K562 (cell line): ENCODE data around the gene HELT. TPM values are rescaled to one million over a fixed set of nuclear protein-coding genes. Genes with fewer than 3 reads are reported as not detected.

Experiments used
- ATAC-seq: fragments of 200-7000 bp; cut with Tn5 transposase; 3 replicates; pipeline ENCODE4 v1.9.1; 2020; ENCODE audit warnings: moderate library complexity
- BruUV-seq: library from RNA; stranded (reverse); fragments of 400-500 nt; replicated peaks from 2 replicates; lab custom pipeline; 2021; lab: Mats Ljungman, UMichigan
- CTCF ChIA-PET: fragments of 300-600 bp; formaldehyde crosslinking; extraction: SDS; loops from one replicate; lab custom pipeline; 2021; ENCODE audit warnings: low intra/inter-chr PET ratio; lab: Yijun Ruan, JAX
- POLR2A ChIA-PET: fragments of 300-600, 350-650 bp; sonication (Branson Sonifier 250); formaldehyde crosslinking; extraction: SDS; loops from one replicate; lab custom pipeline; 2021; ENCODE audit warnings: antibody characterized with exemption, inconsistent platforms; lab: Yijun Ruan, JAX
- DNase-seq, 4 experiments: peaks; one replicate each; pipeline versions ENCODE4 v3.0.0 to v3.0.0-alpha.2; 2011 to 2018; ENCODE audit warnings: low spot score in 3 of 4, mixed read lengths in 3 of 4; ENCODE audit errors: extremely low read depth in 1 of 4
- FAIRE-seq: peaks from 2 replicates; lab custom pipeline; 2011; peaks lifted over from hg19 to GRCh38; lab: Jason Lieb, UNC
- H2AFZ ChIP-seq: 2 replicates; pipeline ENCODE4 v1.6.0; 2011; ENCODE audit warnings: low read depth, low read length, control low read depth, inconsistent platforms
- H3K27ac ChIP-seq: fragments of 200-600 bp; 3 replicates; pipeline ENCODE4 v1.8.0; 2011; ENCODE audit warnings: low read depth, mild to moderate bottlenecking, control low read depth, inconsistent platforms, low read length, moderate library complexity, mixed read lengths; ENCODE audit errors: extremely low read depth
- H3K27me3 ChIP-seq, 2 experiments: fragments of 300-600 bp in 1 of 2; 2 replicates in 1 of 2; 3 replicates in 1 of 2; pipeline versions ENCODE4 v1.6.0 to v1.8.0; 2011; ENCODE audit warnings: inconsistent platforms in 2 of 2, low read length in 2 of 2, mild to moderate bottlenecking in 1 of 2, mixed read lengths in 1 of 2, moderate library complexity in 1 of 2; ENCODE audit not compliant: control insufficient read depth in 2 of 2, insufficient read depth in 2 of 2
- H3K36me3 ChIP-seq: fragments of 300-600 bp; 3 replicates; pipeline ENCODE4 v1.8.0; 2011; ENCODE audit warnings: mild to moderate bottlenecking, low read length, inconsistent platforms; ENCODE audit not compliant: control insufficient read depth, insufficient read depth
- H3K4me1 ChIP-seq, 2 experiments: fragments of 200-600 bp in 1 of 2; replicated peaks in 1 of 2; 2 replicates in 1 of 2; 3 replicates in 1 of 2; pipeline versions ENCODE4 v1.5.1 to v1.8.0; 2011; ENCODE audit warnings: inconsistent platforms in 2 of 2, low read length in 2 of 2, mild to moderate bottlenecking in 1 of 2, mixed read lengths in 1 of 2, moderate library complexity in 1 of 2; ENCODE audit not compliant: control insufficient read depth in 2 of 2, insufficient read depth in 2 of 2
- H3K4me2 ChIP-seq: 2 replicates; pipeline ENCODE4 v1.6.1; 2011; ENCODE audit warnings: low read length, control low read depth, inconsistent platforms, mixed read lengths; ENCODE audit not compliant: insufficient read depth
- H3K4me3 ChIP-seq: fragments of 200-600 bp; sonication (generic), shearing (Covaris generic); 2 replicates; pipeline ENCODE4 v1.5.1; 2016; ENCODE audit warnings: control low read depth, inconsistent platforms
- H3K79me2 ChIP-seq: fragments of 200-600 bp; 3 replicates; pipeline ENCODE4 v1.8.0; 2011; ENCODE audit warnings: low read length, inconsistent platforms; ENCODE audit not compliant: control insufficient read depth, insufficient read depth
- H3K9ac ChIP-seq, 2 experiments: 2 replicates each; pipeline versions ENCODE4 v1.6.0 to v1.6.1; 2011; ENCODE audit warnings: low read depth in 2 of 2, low read length in 2 of 2, control low read depth in 1 of 2, inconsistent platforms in 1 of 2, mild to moderate bottlenecking in 1 of 2, mixed read lengths in 1 of 2; ENCODE audit not compliant: insufficient read depth in 1 of 2
- H3K9me1 ChIP-seq: one replicate; pipeline ENCODE4 v1.6.0; 2011; ENCODE audit warnings: inconsistent platforms, mild to moderate bottlenecking, low read length, moderate library complexity; ENCODE audit not compliant: control insufficient read depth, insufficient read depth
- H3K9me3 ChIP-seq: replicated peaks from 2 replicates; pipeline ENCODE4 v1.5.1; 2011; ENCODE audit warnings: low read depth, low read length, inconsistent platforms; ENCODE audit not compliant: control insufficient read depth, insufficient read depth
- H4K20me1 ChIP-seq: replicated peaks from 2 replicates; pipeline ENCODE4 v1.6.1; 2011; ENCODE audit warnings: low read length, inconsistent platforms, mixed read lengths; ENCODE audit not compliant: control insufficient read depth, insufficient read depth
- BDP1 ChIP-seq: IDR thresholded peaks from 3 replicates; pipeline ENCODE4 v1.6.1; 2011; ENCODE audit not compliant: insufficient read length, insufficient read depth
- BHLHE40 ChIP-seq: IDR thresholded peaks from 2 replicates; pipeline ENCODE4 v1.6.1; 2011; ENCODE audit warnings: low read length, improper control_type of control experiment
- E2F6 ChIP-seq, 2 experiments: IDR thresholded peaks; 2 replicates each; pipeline ENCODE4 v1.6.1; 2011; ENCODE audit warnings: borderline replicate concordance in 1 of 2, control low read depth in 1 of 2, low read depth in 1 of 2, low read length in 1 of 2, mild to moderate bottlenecking in 1 of 2, mixed read lengths in 1 of 2, moderate library complexity in 1 of 2; ENCODE audit not compliant: insufficient read depth in 1 of 2, insufficient read length in 1 of 2, poor library complexity in 1 of 2, severe bottlenecking in 1 of 2; ENCODE audit errors: extremely low read depth in 1 of 2
- ID3 ChIP-seq, 2 experiments: fragments of 250-450 bp in 1 of 2; fragments of 450-650 bp in 1 of 2; sonication (Bioruptor Pico) in 1 of 2; IDR thresholded peaks; 2 replicates each; pipeline versions ENCODE4 v1.6.1 to v1.8.0; 2016 to 2021; ENCODE audit warnings: mild to moderate bottlenecking in 2 of 2, moderate library complexity in 2 of 2, missing compliant biosample characterization in 1 of 2, missing genetic modification characterization in 1 of 2
- MCM3 ChIP-seq: fragments of 450-650 bp; IDR thresholded peaks from 2 replicates; pipeline ENCODE4 v1.6.1; 2016
- NEUROD1 ChIP-seq: fragments of 150-350 bp; IDR thresholded peaks from 2 replicates; pipeline ENCODE4 v1.6.1; 2014; ENCODE audit warnings: borderline replicate concordance, low read length, low read depth; ENCODE audit not compliant: partially characterized antibody
- OTX1 ChIP-seq: fragments of 450-650 bp; formaldehyde crosslinking; IDR thresholded peaks from 2 replicates; pipeline ENCODE4 v1.4.0; 2022; ENCODE audit warnings: mild to moderate bottlenecking
- POLR2G ChIP-seq: fragments of 200-400 bp; formaldehyde crosslinking; IDR thresholded peaks from 2 replicates; pipeline ENCODE4 v1.6.1; 2017; ENCODE audit warnings: low read depth, mild to moderate bottlenecking, antibody characterized with exemption, low read length, moderate library complexity
- SIRT6 ChIP-seq: IDR thresholded peaks from one replicate; pipeline ENCODE4 v1.6.1; 2012; ENCODE audit warnings: low read depth, mild to moderate bottlenecking, control low read depth, inconsistent platforms, low read length, moderate library complexity
- ZNF140 ChIP-seq: fragments of 250-450 bp; sonication (Bioruptor Pico); IDR thresholded peaks from 2 replicates; pipeline ENCODE4 v1.8.0; 2021; ENCODE audit warnings: moderate library complexity, mild to moderate bottlenecking, inconsistent platforms
- ZNF780A ChIP-seq: fragments of 250-450 bp; sonication (Bioruptor Pico); IDR thresholded peaks from 2 replicates; pipeline ENCODE4 v1.5.0; 2021; ENCODE audit warnings: mild to moderate bottlenecking
- WGBS: fragments of 100-300 bp; shearing (Covaris generic); methylation state at CpG from one replicate; pipeline ENCODE4 v1.1.6; 2016; ENCODE audit warnings: low coverage, mixed read lengths; ENCODE audit not compliant: insufficient coverage; ENCODE audit errors: missing lambda C conversion rate; 5-methylcytosine and 5-hydroxymethylcytosine counted together
- in situ Hi-C: fragments of 300-500 bp; cut with MboI; formaldehyde crosslinking; loops from 4 replicates; pipeline ENCODE4 v1.15.0; 2018; ENCODE audit warnings: inconsistent platforms, mixed read lengths
- intact Hi-C: fragments of 100-400 bp; cut with micrococcal nuclease; formaldehyde crosslinking; loops from 2 replicates; pipeline ENCODE4 v1.14.2; 2022
- polyA plus RNA-seq, 8 experiments: library from polyadenylated mRNA; depleted of rRNA in 4 of 8; stranded (reverse) in 5 of 8; unstranded in 3 of 8; fragments of >200 nt; fragmentation: Nextera tagmentation in 2 of 8; fragmentation: Illumina TruSeq in 1 of 8; extraction: Ambion mirVana in 2 of 8; extraction: Trizol in 1 of 8; gene quantifications; 2 replicates each; pipeline versions ENCODE4 v1.2.1 to v1.2.3, GENCODE V29; 2011 to 2014; ENCODE audit warnings: inconsistent platforms in 1 of 8, missing spikeins in 1 of 8
- total RNA-seq, 7 experiments: library from RNA; depleted of rRNA in 6 of 7; stranded (reverse); fragments of >200 nt in 6 of 7; fragmentation: Illumina TruSeq in 2 of 7; extraction: Trizol in 2 of 7; gene quantifications; 2 replicates each; pipeline versions ENCODE4 v1.2.1 to v1.2.3, GENCODE V29; 2011 to 2021; ENCODE audit warnings: low replicate concordance in 1 of 7
- TF ChIP-seq, protein P1 (sequence below): fragments of 250-450 bp; sonication (Bioruptor Pico); IDR thresholded peaks from 2 replicates; pipeline ENCODE4 v1.5.0; 2021; ENCODE audit warnings: mild to moderate bottlenecking, moderate library complexity

The HELT gene
- total and polyA plus RNA-seq, 9 of the 15 experiments (the other 6 are each of a cell fraction or from before 2014, with no cell fraction given): not detected

DNA sequence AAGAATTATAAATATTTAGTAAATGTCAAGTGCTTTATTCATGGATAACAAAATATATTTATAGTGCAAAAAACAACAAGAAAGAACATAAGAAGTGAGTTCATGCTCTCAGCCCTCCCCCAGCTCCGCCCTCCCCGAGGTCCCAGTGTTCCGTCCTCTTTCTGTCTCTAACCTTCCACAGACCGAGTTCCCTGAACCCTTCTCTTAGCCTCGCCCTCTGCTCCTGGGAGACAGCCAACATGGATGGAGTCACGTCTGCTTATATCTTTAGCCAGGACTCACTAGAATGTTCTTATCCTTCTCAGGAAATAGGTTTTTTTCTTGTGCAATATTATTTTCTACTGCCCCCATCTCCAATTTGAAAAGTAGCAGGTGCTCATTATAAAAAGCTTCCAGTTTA lies 40.1 kb upstream of the HELT start (continued):
- TF ChIP-seq, protein P1, sequence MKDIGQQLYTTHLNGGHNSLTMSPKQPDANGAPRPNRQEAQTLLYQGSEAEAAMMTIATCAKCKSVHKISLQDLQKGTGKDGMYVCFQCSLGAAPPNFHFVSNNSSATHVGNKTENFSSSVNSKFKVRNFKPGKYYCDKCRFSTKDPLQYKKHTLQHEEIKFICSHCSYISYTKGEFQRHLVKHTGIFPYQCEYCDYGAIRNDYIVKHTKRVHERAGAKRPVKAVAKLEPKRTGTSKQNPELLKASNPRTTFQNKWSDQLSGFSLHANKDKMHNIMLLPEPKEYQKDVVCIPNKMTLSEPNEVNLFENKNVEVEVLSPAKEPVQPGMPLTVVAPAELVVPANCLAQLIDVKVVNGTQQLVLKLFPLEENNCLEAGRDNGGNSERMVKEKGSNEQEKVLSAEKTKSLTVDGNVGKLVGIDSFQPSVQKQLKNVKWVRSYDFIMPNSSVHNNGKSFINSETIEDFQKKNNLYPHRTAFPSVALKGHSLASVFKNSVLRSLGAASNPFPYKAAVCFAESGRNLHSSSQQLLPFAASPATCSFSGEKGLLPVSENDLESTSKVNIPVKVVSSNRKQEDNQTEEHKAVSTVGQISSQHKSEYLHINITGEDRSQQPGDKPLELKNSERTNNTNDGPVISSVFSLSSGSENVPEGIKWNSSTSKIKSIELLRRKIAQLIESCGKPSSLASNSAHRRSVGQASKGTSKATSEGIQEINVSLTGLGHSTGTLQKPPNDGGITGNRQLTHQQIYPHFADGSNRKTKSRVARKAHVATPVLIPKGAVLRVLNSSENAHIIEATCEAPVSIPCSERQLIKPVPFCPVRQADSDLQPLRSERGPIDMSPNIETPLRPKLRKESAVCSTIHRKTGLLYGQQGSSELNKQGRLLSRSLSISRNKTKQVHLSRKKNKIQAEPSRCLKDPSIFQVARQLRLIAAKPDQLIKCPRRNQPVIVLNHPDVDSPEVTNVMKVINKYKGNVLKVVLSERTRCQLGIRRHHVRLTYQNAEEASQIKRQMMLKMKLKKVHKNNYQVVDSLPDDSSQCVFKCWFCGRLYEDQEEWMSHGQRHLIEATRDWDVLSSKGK (CRISPR knock-in tag): no peak
- TF ChIP-seq, all 486 proteins: peak for 0

DNA sequence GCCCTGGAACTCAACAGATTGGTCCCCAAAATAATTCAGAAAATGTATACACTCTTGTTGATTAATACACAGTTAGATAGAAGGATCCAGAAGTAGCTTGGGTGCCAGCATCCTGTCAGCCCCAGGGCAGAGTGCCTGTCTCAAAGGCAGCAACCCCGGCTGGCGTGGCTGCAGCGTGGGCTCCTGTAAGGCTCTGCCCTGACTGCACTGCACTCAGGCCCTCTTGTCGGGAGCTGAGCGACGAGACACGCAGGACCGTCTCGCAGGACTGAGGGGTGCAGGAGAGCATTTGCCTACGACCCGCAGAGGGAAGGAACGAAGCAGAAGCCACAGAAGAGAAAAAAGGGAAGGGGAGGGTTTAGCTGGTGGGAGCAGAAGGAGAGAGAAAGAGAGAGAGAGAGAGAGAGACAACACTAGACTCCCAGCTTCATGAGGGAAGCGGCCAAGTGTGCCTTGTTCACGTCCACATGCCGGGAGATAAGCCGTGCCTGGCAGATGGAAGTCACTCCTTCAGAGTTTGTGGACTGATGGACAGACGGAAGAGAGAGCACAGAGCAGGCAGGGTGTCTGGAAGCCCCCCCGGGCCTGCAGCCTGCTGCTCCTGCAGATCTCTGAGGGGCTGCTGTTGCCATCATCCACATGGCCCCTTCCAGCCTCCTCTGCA lies 38.7 kb upstream of the HELT start:
- POLR2A ChIA-PET: interaction anchor here (0.7 to 1.0 kb wide), 2 partner anchors 9 to 59 kb away, joined by 3 read pairs; no protein-coding TSS in a partner anchor
- no peak for TF ChIP-seq MCM3
- 0 out of 2 replicates have a peak, but pooled peaks have one; percentile 11 for TF ChIP-seq OTX1 (CRISPR knock-in tag)
- TF ChIP-seq ZNF780A (CRISPR knock-in tag): no peak
- TF ChIP-seq ZNF140 (CRISPR knock-in tag): no peak
- TF ChIP-seq SIRT6: no peak
- TF ChIP-seq POLR2G: no peak
- TF ChIP-seq NEUROD1: no peak
- TF ChIP-seq BHLHE40: peak; percentile 10; the same call in 1 of the 2 replicates
- TF ChIP-seq ID3 (CRISPR knock-in tag; IDR thresholded peaks at IDR 0.05): no peak
- no peak for TF ChIP-seq ID3 (tag; IDR thresholded peaks at IDR 0.05)
- TF ChIP-seq BDP1: no peak
- no peak for TF ChIP-seq E2F6 (IDR thresholded peaks at IDR 0.05; ENCODE audit: borderline replicate concordance in 1 of 2, extremely low read depth in 1 of 2, insufficient read depth in 1 of 2, insufficient read length in 1 of 2, low read depth in 1 of 2, low read length in 1 of 2, poor library complexity in 1 of 2, severe bottlenecking in 1 of 2)

More for the DNA sequence above, 38.7 kb upstream of the HELT start:
- DNase-seq: no peak
- peaks cover 16 to 38% of the 10 kb centered on the region in 2 experiments for H3K27me3 ChIP-seq
- H3K9me3 ChIP-seq: no peaks in the 10 kb centered on the region
- peaks cover 0 to 8% of the 10 kb centered on the region in 2 experiments; a peak in 2 of 5 replicates for H3K4me1 ChIP-seq
- no peaks in the 10 kb centered on the region for H3K36me3 ChIP-seq
- H2AFZ ChIP-seq: 0 out of 2 replicates have a peak overlapping the region, but pooled peaks have one; percentile 32
- no peak overlapping the region for H3K4me3 ChIP-seq
- peak overlapping the region in 1 of 2 experiments; percentile 67; a peak in 1 of 4 replicates for H3K9ac ChIP-seq
- intact Hi-C loops: loop anchor here (5.0 kb wide), 1 partner anchor 232 kb away; no protein-coding TSS in a partner anchor
- in situ Hi-C loops: loop anchor here (10.0 kb wide), 1 partner anchor 235 kb away; no protein-coding TSS in a partner anchor
- WGBS: 3% methylated on average over 15 of the region's 18 CpGs
- H3K4me2 ChIP-seq: no peak overlapping the region; the same call in 1 of the 2 replicates
- no peaks in the 10 kb centered on the region for H4K20me1 ChIP-seq
- no peak for FAIRE-seq
- CTCF ChIA-PET: no interaction called here
- ATAC-seq: no peak; the same call in 2 of the 3 replicates
- no TSS peak for BruUV-seq
- no peak overlapping the region for H3K27ac ChIP-seq
- H3K9me1 ChIP-seq: no peaks in the 10 kb centered on the region
- H3K79me2 ChIP-seq: no peaks in the 10 kb centered on the region
